ENCODE measurements around the gene MTMR12. TPM values are rescaled to one million over a fixed set of nuclear protein-coding genes. Genes with fewer than 3 reads are reported as not detected.

MTMR12 gene
- polyA plus RNA-seq, 1 donor (not counting 4 experiments of a cell fraction or from before 2014, with no cell fraction given): 17.1 TPM

DNA sequence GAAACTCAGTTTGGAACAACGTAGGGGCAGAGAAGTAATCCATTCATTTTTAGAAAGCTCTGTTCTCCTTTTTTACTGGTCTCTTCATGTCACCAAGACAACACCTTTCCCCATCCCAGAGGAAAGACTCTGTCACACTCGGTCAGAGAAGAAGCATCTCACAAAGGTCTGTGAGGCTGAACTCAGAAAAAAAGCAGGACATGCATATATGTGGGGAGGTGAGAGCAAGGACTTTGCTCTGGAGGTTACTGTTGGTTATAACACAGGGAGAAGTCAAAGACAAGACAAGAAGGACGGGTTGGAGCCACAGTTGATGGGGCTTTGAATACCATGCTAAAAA is 19.2 kb upstream of the MTMR12 start:
- FAIRE-seq: no peak
- dilution Hi-C loops (cut with MboI; ENCODE audit: extremely low pct_ligation_motif_present, low sequenced_read_pairs): no loop called here
- no peaks in the 10 kb centered on the region for H3K36me3 ChIP-seq (ENCODE audit: control insufficient read depth in 2 of 2, extremely low read depth in 1 of 2, insufficient read depth in 2 of 2, low read length in 2 of 2)

GRCh38 chr5:32331217-32331934 is 18.6 kb upstream of the MTMR12 start:
- Histone ChIP-seq H3K9ac (ENCODE audit: control insufficient read depth, extremely low read depth, insufficient read depth, low read length) (no peak overlapping the region), H3K79me2 (ENCODE audit: control insufficient read depth, insufficient read depth, low read length) (no peaks in the 10 kb centered on the region), H3K9me3 (ENCODE audit: control insufficient read depth, low read depth, low read length) (no peaks in the 10 kb centered on the region), H2AFZ (ENCODE audit: control insufficient read depth, low read length) (peak overlapping the region; percentile 19), H3K4me1 (ENCODE audit: control insufficient read depth, extremely low read depth, insufficient read depth, low read length) (peaks cover 3% of the 10 kb centered on the region), H3K27ac (ENCODE audit: control insufficient read depth, insufficient read depth, low read length) (no peak overlapping the region), H3K36me3 (ENCODE audit: control insufficient read depth in 2 of 2, extremely low read depth in 1 of 2, insufficient read depth in 2 of 2, low read length in 2 of 2) (no peaks in the 10 kb centered on the region), H4K20me1 (ENCODE audit: control insufficient read depth, extremely low read depth, insufficient read depth, low read length) (no peaks in the 10 kb centered on the region), H3K4me3 (ENCODE audit: control insufficient read depth in 2 of 3, extremely low read depth in 1 of 3, insufficient read depth in 2 of 3, low read depth in 1 of 3, low read length in 3 of 3) (no peak overlapping the region), H3K9me1 (ENCODE audit: control insufficient read depth, extremely low read depth, insufficient read depth, low read length) (no peaks in the 10 kb centered on the region), H3K27me3 (ENCODE audit: control insufficient read depth, extremely low read depth, insufficient read depth, low read length) (no peaks in the 10 kb centered on the region), H3K4me2 (ENCODE audit: control insufficient read depth, extremely low read depth, insufficient read depth, low read depth, low read length) (no peak overlapping the region)
- FAIRE-seq (no peak), DNase-seq (ENCODE audit: low read depth, low spot score) (no peak)
- dilution Hi-C loops (cut with MboI; ENCODE audit: extremely low pct_ligation_motif_present, low sequenced_read_pairs): no loop called here
- TF ChIP-seq EZH2 (IDR thresholded peaks at IDR 0.05; ENCODE audit: low read length): no peak
- no peak for TF ChIP-seq CTCF (optimal IDR thresholded peaks at IDR 0.05 in 1 of 3, IDR thresholded peaks at IDR 0.05 in 1 of 3, conservative IDR thresholded peaks at IDR 0.05 in 1 of 3; ENCODE audit: extremely low read depth in 1 of 3, insufficient read depth in 2 of 3, low read length in 3 of 3)

More for the DNA sequence above, 19.2 kb upstream of the MTMR12 start:
- Histone ChIP-seq H3K9me1 (ENCODE audit: control insufficient read depth, extremely low read depth, insufficient read depth, low read length) (no peaks in the 10 kb centered on the region), H3K4me3 (ENCODE audit: control insufficient read depth in 2 of 3, extremely low read depth in 1 of 3, insufficient read depth in 2 of 3, low read depth in 1 of 3, low read length in 3 of 3) (no peak overlapping the region), H3K9me3 (ENCODE audit: control insufficient read depth, low read depth, low read length) (no peaks in the 10 kb centered on the region), H3K4me1 (ENCODE audit: control insufficient read depth, extremely low read depth, insufficient read depth, low read length) (peaks cover 3% of the 10 kb centered on the region), H3K27me3 (ENCODE audit: control insufficient read depth, extremely low read depth, insufficient read depth, low read length) (no peaks in the 10 kb centered on the region), H2AFZ (ENCODE audit: control insufficient read depth, low read length) (no peak overlapping the region), H3K9ac (ENCODE audit: control insufficient read depth, extremely low read depth, insufficient read depth, low read length) (no peak overlapping the region), H4K20me1 (ENCODE audit: control insufficient read depth, extremely low read depth, insufficient read depth, low read length) (no peaks in the 10 kb centered on the region), H3K79me2 (ENCODE audit: control insufficient read depth, insufficient read depth, low read length) (no peaks in the 10 kb centered on the region), H3K4me2 (ENCODE audit: control insufficient read depth, extremely low read depth, insufficient read depth, low read depth, low read length) (no peak overlapping the region), H3K27ac (ENCODE audit: control insufficient read depth, insufficient read depth, low read length) (no peak overlapping the region)
- no peak for DNase-seq (ENCODE audit: low read depth, low spot score)
- no peak for TF ChIP-seq CTCF (optimal IDR thresholded peaks at IDR 0.05 in 1 of 3, IDR thresholded peaks at IDR 0.05 in 1 of 3, conservative IDR thresholded peaks at IDR 0.05 in 1 of 3; ENCODE audit: extremely low read depth in 1 of 3, insufficient read depth in 2 of 3, low read length in 3 of 3)
- TF ChIP-seq EZH2 (IDR thresholded peaks at IDR 0.05; ENCODE audit: low read length): no peak
